IPS-15b (cell line): ENCODE measurements around the gene RND1.
A peak's percentile ranks its signal among the peaks of the same experiment; 100 is the strongest.
"Not testable (repeated sequence)": the region's sequence is repeated elsewhere in the genome, so short reads cannot be mapped to it uniquely, and the experiment has no call there.

Experiments
- H3K27me3 ChIP-seq: one replicate; pipeline ENCODE4 v1.6.1; 2013; ENCODE audit warnings: low read length; ENCODE audit not compliant: control insufficient read depth, insufficient read depth
- H3K36me3 ChIP-seq: one replicate; pipeline ENCODE4 v1.6.1; 2013; ENCODE audit warnings: low read length; ENCODE audit not compliant: control insufficient read depth, insufficient read depth
- H3K4me1 ChIP-seq: one replicate; pipeline ENCODE4 v1.6.1; 2013; ENCODE audit warnings: mild to moderate bottlenecking, low read length; ENCODE audit not compliant: control insufficient read depth, insufficient read depth
- H3K4me3 ChIP-seq: one replicate; pipeline ENCODE4 v1.5.1; 2013; ENCODE audit warnings: low read depth, low read length
- H3K9ac ChIP-seq: one replicate; pipeline ENCODE4 v1.6.1; 2013; ENCODE audit warnings: low read depth, mild to moderate bottlenecking, low read length
- H3K9me3 ChIP-seq: one replicate; pipeline ENCODE4 v1.6.1; 2013; ENCODE audit warnings: mild to moderate bottlenecking, low read length; ENCODE audit not compliant: control insufficient read depth, insufficient read depth

Gene RND1

DNA sequence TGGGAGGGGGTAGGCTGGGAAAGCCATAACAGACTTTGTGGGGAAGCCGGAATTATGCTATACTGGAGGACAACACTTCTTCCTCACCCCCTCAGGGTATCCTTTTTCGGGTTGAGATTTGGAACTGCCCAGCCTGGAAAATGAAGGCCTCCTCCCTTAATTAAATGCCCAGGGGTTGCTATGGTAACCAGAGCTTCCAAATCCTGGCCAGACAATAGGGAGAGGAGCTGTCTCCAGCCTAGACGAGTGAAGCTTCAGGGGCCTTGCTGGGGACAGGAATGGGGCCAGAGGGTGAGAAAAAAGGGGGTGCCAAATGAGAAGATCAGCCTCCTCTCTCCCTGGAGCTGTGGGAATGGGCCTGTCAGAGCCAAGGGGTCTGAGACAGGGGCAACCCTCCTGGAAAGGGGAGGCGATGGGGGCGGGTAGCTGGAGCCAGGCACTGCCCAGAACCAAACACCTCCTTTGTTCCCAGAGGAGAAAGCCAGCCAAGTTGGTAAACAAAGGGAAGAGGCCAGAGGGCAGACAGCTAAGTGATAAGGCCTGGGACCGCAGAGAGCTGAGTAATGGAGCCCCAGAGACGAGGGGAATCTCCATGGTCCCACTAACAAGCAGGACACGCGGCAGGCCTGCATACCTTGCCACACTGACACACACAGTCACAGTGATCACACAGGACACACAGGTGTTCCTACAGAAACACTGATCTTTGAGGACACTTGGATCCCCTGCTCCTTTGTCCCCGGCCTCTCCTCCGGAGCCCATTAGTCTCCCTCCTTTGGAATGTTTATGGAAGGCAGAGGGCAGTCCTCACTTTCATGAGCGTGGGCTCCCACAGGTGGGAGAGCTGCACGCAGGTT is 17.9 kb upstream of the RND1 start:
- Histone ChIP-seq H3K36me3 (no peaks in the 10 kb centered on the region), H3K27me3 (peaks cover 4% of the 10 kb centered on the region), H3K9me3 (no peaks in the 10 kb centered on the region), H3K9ac (no peak overlapping the region), H3K4me3 (peak overlapping the region; percentile 24), H3K4me1 (peaks cover 28% of the 10 kb centered on the region)

- peaks cover 4% of the 10 kb centered on the region for H3K27me3 ChIP-seq
- no peaks in the 10 kb centered on the region for H3K9me3 ChIP-seq
- no peak overlapping the region for H3K9ac ChIP-seq
- no peaks in the 10 kb centered on the region for H3K36me3 ChIP-seq
- no peak overlapping the region for H3K4me3 ChIP-seq
- peaks cover 28% of the 10 kb centered on the region for H3K4me1 ChIP-seq
Measured at GRCh38 chr12:48882972-48883304, 17.3 kb upstream of the RND1 start.

- peak overlapping the region; percentile 27 for H3K4me3 ChIP-seq
- no peaks in the 10 kb centered on the region for H3K36me3 ChIP-seq
- peaks cover 28% of the 10 kb centered on the region for H3K4me1 ChIP-seq
- peaks cover 4% of the 10 kb centered on the region for H3K27me3 ChIP-seq
- H3K9ac ChIP-seq = no peak overlapping the region
- H3K9me3 ChIP-seq = no peaks in the 10 kb centered on the region
Measured at GRCh38 chr12:48882315-48882687, 16.6 kb upstream of the RND1 start.

GRCh38 chr12:48881686-48882314 is 16.1 kb upstream of the RND1 start:
- Histone ChIP-seq H3K4me1 (peaks cover 28% of the 10 kb centered on the region), H3K36me3 (no peaks in the 10 kb centered on the region), H3K27me3 (peaks cover 4% of the 10 kb centered on the region), H3K9me3 (no peaks in the 10 kb centered on the region), H3K4me3 (peak overlapping the region; percentile 27), H3K9ac (no peak overlapping the region)

DNA sequence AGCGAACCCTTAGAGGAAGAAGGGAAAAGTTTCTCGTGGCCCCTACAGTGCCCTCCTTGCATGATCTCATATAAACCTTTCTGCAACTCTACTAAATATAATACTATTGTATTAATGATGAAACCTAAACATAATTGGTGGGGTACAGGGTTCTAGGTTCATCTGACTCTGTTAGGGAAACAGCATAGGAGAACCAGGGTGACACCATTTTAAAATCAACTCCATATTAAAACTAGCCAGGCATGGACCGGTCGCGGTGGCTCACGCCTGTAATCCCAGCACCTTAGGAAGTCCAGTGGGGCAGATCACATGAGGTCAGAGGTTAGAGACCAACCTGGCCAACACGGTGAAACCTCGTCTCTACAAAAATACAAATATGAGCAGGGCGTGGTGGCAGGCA is 15.0 kb upstream of the RND1 start:
- H3K27me3 ChIP-seq = peaks cover 4% of the 10 kb centered on the region
- no peak overlapping the region for H3K4me3 ChIP-seq
- no peaks in the 10 kb centered on the region for H3K9me3 ChIP-seq
- peaks cover 28% of the 10 kb centered on the region for H3K4me1 ChIP-seq
- no peak overlapping the region for H3K9ac ChIP-seq
- no peaks in the 10 kb centered on the region for H3K36me3 ChIP-seq

GRCh38 chr12:48878548-48878947 is 12.9 kb upstream of the RND1 start:
- H3K36me3 ChIP-seq = no peaks in the 10 kb centered on the region
- H3K9me3 ChIP-seq = no peaks in the 10 kb centered on the region
- peaks cover 21% of the 10 kb centered on the region for H3K4me1 ChIP-seq
- peaks cover 4% of the 10 kb centered on the region for H3K27me3 ChIP-seq
- H3K9ac ChIP-seq = no peak overlapping the region
- no peak overlapping the region for H3K4me3 ChIP-seq

- H3K9ac ChIP-seq = no peak overlapping the region
- H3K36me3 ChIP-seq = no peaks in the 10 kb centered on the region
- no peaks in the 10 kb centered on the region for H3K9me3 ChIP-seq
- no peak overlapping the region for H3K4me3 ChIP-seq
- H3K4me1 ChIP-seq = no peaks in the 10 kb centered on the region
- peaks cover 2% of the 10 kb centered on the region for H3K27me3 ChIP-seq
Measured at GRCh38 chr12:48875944-48876515, 10.4 kb upstream of the RND1 start.

GRCh38 chr12:48873534-48873933 is 7.9 kb upstream of the RND1 start:
- H3K4me1 ChIP-seq, H3K36me3 ChIP-seq, H3K9me3 ChIP-seq, H3K27me3 ChIP-seq, H3K4me3 ChIP-seq, H3K9ac ChIP-seq: not testable (repeated sequence)

GRCh38 chr12:48873096-48873495 is 7.4 kb upstream of the RND1 start:
- Histone ChIP-seq H3K9me3 (no peaks in the 10 kb centered on the region), H3K27me3 (no peaks in the 10 kb centered on the region), H3K36me3 (no peaks in the 10 kb centered on the region), H3K4me1 (no peaks in the 10 kb centered on the region), H3K4me3 (no peak overlapping the region), H3K9ac (no peak overlapping the region)

- H3K9me3 ChIP-seq = no peaks in the 10 kb centered on the region
Measured at GRCh38 chr12:48869191-48869590, 3.5 kb upstream of the RND1 start.

DNA sequence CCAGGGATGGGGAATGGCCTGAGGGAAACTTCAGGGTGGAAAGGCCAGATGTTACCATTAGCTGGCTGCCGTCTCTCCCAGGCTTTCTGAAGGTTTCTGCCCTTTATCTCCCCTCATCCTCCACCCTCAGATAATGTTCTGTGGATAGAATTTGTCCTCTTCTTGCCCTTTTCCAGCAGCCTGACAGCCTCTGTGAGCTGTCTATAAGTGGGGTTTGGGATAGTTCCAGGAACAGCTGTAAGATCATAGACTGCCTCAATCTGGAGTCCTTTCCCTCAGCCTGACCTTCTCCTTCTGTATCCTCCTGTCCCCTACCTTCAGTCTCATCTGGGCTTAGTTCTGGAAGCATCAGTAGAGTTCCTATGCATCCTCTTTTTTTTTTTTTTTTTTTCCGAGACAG is 2.8 kb upstream of the RND1 start:
- H3K4me3 ChIP-seq = no peak overlapping the region
- H3K27me3 ChIP-seq = no peaks in the 10 kb centered on the region
- H3K9ac ChIP-seq = no peak overlapping the region
- no peaks in the 10 kb centered on the region for H3K9me3 ChIP-seq
- H3K36me3 ChIP-seq = no peaks in the 10 kb centered on the region
- H3K4me1 ChIP-seq = peaks cover 7% of the 10 kb centered on the region

More at GRCh38 chr12:48869191-48869590, 3.5 kb upstream of the RND1 start:
- Histone ChIP-seq H3K4me1 (peaks cover 3% of the 10 kb centered on the region), H3K4me3 (no peak overlapping the region), H3K27me3 (no peaks in the 10 kb centered on the region), H3K9ac (no peak overlapping the region), H3K36me3 (no peaks in the 10 kb centered on the region)
